OCI-LY3 (cell line): ENCODE data around the gene ACAN.

ENCODE experiments used
- H2AFZ ChIP-seq: fragments of 200-600, 300-600 bp; shearing (Covaris generic); 2 replicates; pipeline ENCODE4 v1.6.0; 2014; ENCODE audit warnings: antibody characterized with exemption, low read depth, low read length
- H3K27ac ChIP-seq: fragments of 200-600, 300-600 bp; sonication (generic); 2 replicates; pipeline ENCODE4 v1.5.1; 2014; ENCODE audit warnings: mild to moderate bottlenecking, low read length, moderate library complexity, mixed read lengths
- H3K27me3 ChIP-seq: fragments of 200-600, 300-600 bp; sonication (generic); 2 replicates; pipeline ENCODE4 v1.6.1; 2014; ENCODE audit warnings: low read depth, low read length, mixed read lengths
- H3K36me3 ChIP-seq: fragments of 200-600, 300-600 bp; sonication (generic); replicated peaks from 2 replicates; pipeline ENCODE3; 2014; ENCODE audit warnings: low read depth, low read length, mixed read lengths
- H3K4me1 ChIP-seq: fragments of 300-600, 200-600 bp; sonication (generic); 2 replicates; pipeline ENCODE4 v1.6.1; 2014; ENCODE audit warnings: low read length, mixed read lengths
- H3K4me2 ChIP-seq: fragments of 200-600, 300-600 bp; sonication (generic); 2 replicates; pipeline ENCODE4 v1.6.1; 2014; ENCODE audit warnings: low read length, mixed read lengths
- H3K4me3 ChIP-seq: fragments of 300-600, 200-600 bp; sonication (generic); 2 replicates; pipeline ENCODE4 v1.5.1; 2014; ENCODE audit warnings: antibody characterized with exemption, mild to moderate bottlenecking, low read length, moderate library complexity
- H3K79me2 ChIP-seq: fragments of 300-600, 200-600 bp; shearing (Covaris generic); 2 replicates; pipeline ENCODE4 v1.6.1; 2014; ENCODE audit warnings: mild to moderate bottlenecking, low read length, mixed read lengths
- H3K9ac ChIP-seq: fragments of 300-600, 200-600 bp; shearing (Covaris generic); 2 replicates; pipeline ENCODE4 v1.6.0; 2014; ENCODE audit warnings: mild to moderate bottlenecking, low read length, moderate library complexity
- H3K9me3 ChIP-seq: fragments of 200-600, 300-600 bp; shearing (Covaris generic); 2 replicates; pipeline ENCODE4 v1.6.1; 2014; ENCODE audit warnings: low read length, mixed read lengths; ENCODE audit not compliant: insufficient read depth
- H4K20me1 ChIP-seq: fragments of 200-600, 300-600 bp; sonication (generic); 2 replicates; pipeline ENCODE4 v1.6.1; 2016; ENCODE audit warnings: low read length, mixed read lengths; ENCODE audit not compliant: insufficient read depth
- EZH2phosphoT487 ChIP-seq: fragments of 200-600 bp; shearing (Covaris generic); IDR thresholded peaks from 2 replicates; pipeline ENCODE4 v1.6.1; 2018; ENCODE audit warnings: antibody characterized with exemption, mixed run types, low read depth
- TF ChIP-seq, protein P1 (sequence below): fragments of 200-600, 300-600 bp; sonication (generic); IDR thresholded peaks from 2 replicates; pipeline ENCODE4 v1.5.1; 2014; ENCODE audit warnings: antibody characterized with exemption, low read length, low read depth

Gene ACAN

DNA sequence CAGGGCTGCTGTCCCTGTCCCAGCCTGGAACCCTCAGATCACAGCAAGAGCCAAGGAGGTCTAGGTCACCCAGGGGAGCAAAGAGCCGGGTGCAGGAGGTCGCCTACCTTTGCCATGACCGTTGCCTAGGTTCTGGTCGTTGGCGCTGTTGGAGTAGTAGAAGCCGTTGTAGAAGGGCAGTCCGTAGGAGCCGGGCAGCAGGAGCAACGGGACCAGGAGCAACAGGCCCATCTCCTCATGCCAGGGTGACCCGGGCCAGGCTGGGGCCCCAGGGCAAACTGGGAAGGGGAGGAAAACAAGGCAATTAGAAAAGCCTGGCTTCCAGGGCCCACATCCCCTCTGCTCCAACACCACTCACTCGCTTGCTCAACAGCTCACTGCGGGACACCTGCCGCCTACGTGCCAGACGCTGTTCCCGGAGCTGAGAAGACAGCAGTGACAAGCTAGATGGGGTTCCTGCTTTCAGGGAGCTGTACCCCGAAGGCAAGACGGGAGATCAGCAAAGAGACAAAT, 83.9 kb downstream of the ACAN start:
- no peaks in the 10 kb centered on the region for H3K36me3 ChIP-seq
- no peak overlapping the region for H3K4me3 ChIP-seq
- no peaks in the 10 kb centered on the region for H3K9me3 ChIP-seq
- no peaks in the 10 kb centered on the region for H3K27me3 ChIP-seq
- no peak overlapping the region for H3K9ac ChIP-seq
- H2AFZ ChIP-seq, result no peak overlapping the region
- H4K20me1 ChIP-seq, result no peaks in the 10 kb centered on the region
- H3K4me2 ChIP-seq, result no peak overlapping the region
- H3K79me2 ChIP-seq, result no peaks in the 10 kb centered on the region
- H3K27ac ChIP-seq, result no peak overlapping the region
- no peak for TF ChIP-seq EZH2phosphoT487
- TF ChIP-seq, protein P1, sequence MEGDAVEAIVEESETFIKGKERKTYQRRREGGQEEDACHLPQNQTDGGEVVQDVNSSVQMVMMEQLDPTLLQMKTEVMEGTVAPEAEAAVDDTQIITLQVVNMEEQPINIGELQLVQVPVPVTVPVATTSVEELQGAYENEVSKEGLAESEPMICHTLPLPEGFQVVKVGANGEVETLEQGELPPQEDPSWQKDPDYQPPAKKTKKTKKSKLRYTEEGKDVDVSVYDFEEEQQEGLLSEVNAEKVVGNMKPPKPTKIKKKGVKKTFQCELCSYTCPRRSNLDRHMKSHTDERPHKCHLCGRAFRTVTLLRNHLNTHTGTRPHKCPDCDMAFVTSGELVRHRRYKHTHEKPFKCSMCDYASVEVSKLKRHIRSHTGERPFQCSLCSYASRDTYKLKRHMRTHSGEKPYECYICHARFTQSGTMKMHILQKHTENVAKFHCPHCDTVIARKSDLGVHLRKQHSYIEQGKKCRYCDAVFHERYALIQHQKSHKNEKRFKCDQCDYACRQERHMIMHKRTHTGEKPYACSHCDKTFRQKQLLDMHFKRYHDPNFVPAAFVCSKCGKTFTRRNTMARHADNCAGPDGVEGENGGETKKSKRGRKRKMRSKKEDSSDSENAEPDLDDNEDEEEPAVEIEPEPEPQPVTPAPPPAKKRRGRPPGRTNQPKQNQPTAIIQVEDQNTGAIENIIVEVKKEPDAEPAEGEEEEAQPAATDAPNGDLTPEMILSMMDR, result no peak
- H3K4me1 ChIP-seq, result no peaks in the 10 kb centered on the region

- no peaks in the 10 kb centered on the region for H3K9me3 ChIP-seq
- no peaks in the 10 kb centered on the region for H3K79me2 ChIP-seq
- H3K4me1 ChIP-seq, result no peaks in the 10 kb centered on the region
- no peaks in the 10 kb centered on the region for H4K20me1 ChIP-seq
- H3K4me3 ChIP-seq, result no peak overlapping the region
- H3K9ac ChIP-seq, result no peak overlapping the region
- H3K27ac ChIP-seq, result no peak overlapping the region
- no peaks in the 10 kb centered on the region for H3K27me3 ChIP-seq
- H3K4me2 ChIP-seq, result no peak overlapping the region
- H3K36me3 ChIP-seq, result no peaks in the 10 kb centered on the region
- TF ChIP-seq, protein P1, result no peak
- no peak for TF ChIP-seq EZH2phosphoT487
- no peak overlapping the region for H2AFZ ChIP-seq
These were observed 85.5 kb downstream of the ACAN start for GRCh38 chr15:88888719-88889118.

DNA sequence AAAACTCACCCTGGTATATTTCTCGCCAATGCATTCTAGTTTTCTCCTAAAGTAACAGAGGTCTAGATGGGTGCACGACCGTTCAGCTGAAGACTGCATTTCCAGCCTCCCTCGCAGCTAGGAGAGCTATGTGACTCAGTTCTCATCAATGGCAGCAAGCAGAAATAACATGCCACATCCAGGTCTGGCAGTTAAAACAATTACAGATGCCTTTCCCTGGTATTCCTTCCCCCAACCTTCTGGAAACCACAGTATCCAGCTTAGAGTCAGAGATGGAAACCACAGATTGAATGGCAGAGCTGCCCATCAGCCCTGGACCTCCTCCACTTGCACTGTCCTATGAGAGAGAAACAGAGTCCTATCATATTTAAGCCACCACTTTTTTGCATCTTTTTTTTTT, 87.3 kb downstream of the ACAN start:
- Histone ChIP-seq H3K9me3 (no peaks in the 10 kb centered on the region), H3K79me2 (no peaks in the 10 kb centered on the region), H3K4me2 (no peak overlapping the region), H3K27ac (no peak overlapping the region), H3K4me3 (no peak overlapping the region), H3K4me1 (peaks cover 9% of the 10 kb centered on the region), H4K20me1 (no peaks in the 10 kb centered on the region), H3K36me3 (no peaks in the 10 kb centered on the region), H2AFZ (no peak overlapping the region), H3K9ac (no peak overlapping the region), H3K27me3 (no peaks in the 10 kb centered on the region)
- TF ChIP-seq EZH2phosphoT487, result no peak

DNA sequence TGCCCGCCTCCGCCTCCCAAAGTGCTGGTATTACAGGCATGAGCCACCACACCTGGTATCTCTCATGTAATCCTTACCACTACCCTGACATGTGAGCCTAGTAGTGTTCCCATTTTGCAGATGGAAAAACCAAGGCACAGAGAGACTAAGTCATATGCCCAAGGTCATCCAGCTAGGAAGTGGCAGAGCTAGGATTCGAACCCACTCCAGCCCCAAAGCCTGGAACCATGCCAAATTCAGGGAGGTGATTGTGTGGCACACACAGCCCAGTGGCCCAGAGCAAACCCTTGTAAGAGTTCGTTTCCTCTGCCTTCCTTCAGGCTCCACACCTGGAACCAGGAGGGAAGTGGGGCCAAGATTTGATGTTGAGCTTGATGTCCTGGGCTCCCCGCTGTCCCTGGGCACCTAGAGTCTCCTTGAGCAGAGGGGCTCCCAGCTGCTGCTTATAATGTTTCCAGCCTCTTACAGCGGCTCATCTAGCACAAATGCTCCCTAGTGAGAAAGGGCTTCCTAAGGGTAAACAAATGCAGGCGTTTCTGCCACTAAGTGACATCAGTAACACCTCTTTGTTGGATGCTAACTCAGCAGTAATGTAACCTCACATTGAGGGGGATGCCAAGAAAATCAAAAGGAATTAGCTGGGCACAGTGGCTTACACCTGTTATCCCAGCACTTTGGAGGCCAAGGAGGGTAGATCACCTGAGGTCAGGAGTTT, 88.5 kb downstream of the ACAN start:
- no peaks in the 10 kb centered on the region for H3K9me3 ChIP-seq
- TF ChIP-seq, protein P1, result no peak
- no peak for TF ChIP-seq EZH2phosphoT487
- H3K27me3 ChIP-seq, result no peaks in the 10 kb centered on the region
- no peak overlapping the region for H3K4me3 ChIP-seq
- H4K20me1 ChIP-seq, result no peaks in the 10 kb centered on the region
- no peaks in the 10 kb centered on the region for H3K79me2 ChIP-seq
- H2AFZ ChIP-seq, result no peak overlapping the region
- no peak overlapping the region for H3K9ac ChIP-seq
- peaks cover 12% of the 10 kb centered on the region for H3K4me1 ChIP-seq
- H3K4me2 ChIP-seq, result no peak overlapping the region
- no peaks in the 10 kb centered on the region for H3K36me3 ChIP-seq
- no peak overlapping the region for H3K27ac ChIP-seq
